NB4 (cell line): ENCODE measurements around the gene MYO16.

Experiments used
- DNase-seq: peaks from one replicate; pipeline ENCODE4 v3.0.0; 2010; ENCODE audit warnings: low read depth
- H3K4me3 ChIP-seq: one replicate; pipeline ENCODE4 v1.5.1; 2011; ENCODE audit warnings: mild to moderate bottlenecking, low read depth, low read length, moderate library complexity
- CTCF ChIP-seq: IDR thresholded peaks from one replicate; pipeline ENCODE4 v1.5.1; 2012; ENCODE audit warnings: low read depth, low read length
- MYC ChIP-seq: IDR thresholded peaks from 2 replicates; pipeline ENCODE4 v1.6.1; 2011; ENCODE audit warnings: low read depth, low read length
- POLR2A ChIP-seq: IDR thresholded peaks from 2 replicates; pipeline ENCODE4 v1.6.1; 2011; ENCODE audit warnings: mild to moderate bottlenecking; ENCODE audit not compliant: insufficient read length; ENCODE audit errors: extremely low read depth
- TF ChIP-seq, protein P1 (sequence below): IDR thresholded peaks from 2 replicates; pipeline ENCODE4 v1.6.1; 2011; ENCODE audit warnings: low read depth, low read length

MYO16 gene

DNA sequence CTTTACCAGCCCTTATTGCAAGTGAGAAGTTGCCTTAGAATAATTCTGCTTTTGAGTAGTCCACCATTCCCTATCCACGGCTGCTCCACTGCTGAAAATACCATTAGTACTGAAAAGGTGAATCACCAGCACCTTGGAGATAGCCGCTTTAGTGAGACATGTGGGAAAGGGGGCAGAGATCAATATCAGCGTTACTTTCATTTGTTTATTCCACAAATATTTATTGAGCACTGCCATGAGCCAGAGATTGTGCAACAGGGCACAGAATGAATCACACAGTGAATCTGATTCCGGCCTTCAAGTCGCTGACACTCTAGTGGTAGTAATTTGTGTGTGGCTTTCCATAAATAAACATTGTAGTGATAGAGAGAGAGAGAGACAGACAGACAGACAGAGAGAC lies 31.5 kb upstream of the MYO16 start:
- no peak for TF ChIP-seq CTCF
- no peak for TF ChIP-seq MYC
- TF ChIP-seq, protein P1, sequence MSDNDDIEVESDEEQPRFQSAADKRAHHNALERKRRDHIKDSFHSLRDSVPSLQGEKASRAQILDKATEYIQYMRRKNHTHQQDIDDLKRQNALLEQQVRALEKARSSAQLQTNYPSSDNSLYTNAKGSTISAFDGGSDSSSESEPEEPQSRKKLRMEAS = no peak
- no peak for TF ChIP-seq POLR2A
- no peak for DNase-seq
- H3K4me3 ChIP-seq = no peak overlapping the region

GRCh38 chr13:108606424-108606823 lies 23.0 kb upstream of the MYO16 start:
- H3K4me3 ChIP-seq = no peak overlapping the region
- no peak for DNase-seq
- TF ChIP-seq CTCF (no peak), POLR2A (no peak), MYC (no peak)
- TF ChIP-seq, protein P1 = no peak

- peak; percentile 37 for DNase-seq
- TF ChIP-seq CTCF = peak; percentile 42
- no peak for TF ChIP-seq MYC
- no peak overlapping the region for H3K4me3 ChIP-seq
Measured at GRCh38 chr13:108609353-108609752, 20.1 kb upstream of the MYO16 start.

- DNase-seq = no peak
- no peak for TF ChIP-seq POLR2A
- TF ChIP-seq CTCF = no peak
- TF ChIP-seq MYC = no peak
- TF ChIP-seq, protein P1 = no peak
- H3K4me3 ChIP-seq = no peak overlapping the region
Measured at GRCh38 chr13:108610507-108610906, 18.9 kb upstream of the MYO16 start.

GRCh38 chr13:108615241-108615640 lies 14.2 kb upstream of the MYO16 start:
- H3K4me3 ChIP-seq = no peak overlapping the region
- no peak for DNase-seq
- TF ChIP-seq MYC (no peak), POLR2A (no peak), CTCF (no peak)
- TF ChIP-seq, protein P1 = no peak

GRCh38 chr13:108618233-108618632 lies 11.2 kb upstream of the MYO16 start:
- TF ChIP-seq MYC = no peak
- TF ChIP-seq POLR2A = no peak
- no peak for TF ChIP-seq CTCF
- TF ChIP-seq, protein P1 = no peak
- no peak overlapping the region for H3K4me3 ChIP-seq
- no peak for DNase-seq
